Lower leg skin (tissue), 4 donors: ENCODE results near the gene AP5Z1. TPM values are rescaled to one million over a fixed set of nuclear protein-coding genes. Genes with fewer than 3 reads are reported as not detected.

Source experiments
- DNase-seq, 2 donors: peaks; one replicate each; pipeline ENCODE4 v3.0.0-alpha.2; 2019; ENCODE audit warnings: low spot score in 2 of 2
- H3K4me3 ChIP-seq: fragments of 200-600 bp; sonication (generic); 2 replicates; pipeline ENCODE4 v1.5.1; 2017; ENCODE audit warnings: mild to moderate bottlenecking, low read depth; ENCODE audit not compliant: poor library complexity, severe bottlenecking
- POLR2A ChIP-seq, 2 donors: fragments of 450-650 bp; IDR thresholded peaks; one replicate each; pipeline ENCODE4 v1.6.1; 2016 to 2017; ENCODE audit warnings: antibody characterized with exemption in 2 of 2, mild to moderate bottlenecking in 1 of 2, moderate library complexity in 1 of 2
- WGBS, 2 donors: methylation state at CpG; one replicate each; pipeline ENCODE4 v1.1.5; 2018; 5-methylcytosine and 5-hydroxymethylcytosine counted together
- intact Hi-C: fragments of 100-400 bp; cut with DNase I; formaldehyde crosslinking; loops from one replicate; pipeline ENCODE4 v1.15.0; 2023; ENCODE audit warnings: low total_unique reads
- total RNA-seq, 4 donors: library from RNA; depleted of rRNA; stranded (reverse); fragments of >200 nt; gene quantifications; one replicate each; pipeline ENCODE4 v1.1.0, GENCODE V29; 2016
- TF ChIP-seq, protein P1 (sequence below), 3 donors: fragments of 450-650 bp; IDR thresholded peaks; one replicate each; pipeline ENCODE4 v1.5.1; 2016; ENCODE audit warnings: antibody characterized with exemption in 3 of 3, mild to moderate bottlenecking in 3 of 3, moderate library complexity in 2 of 3

The AP5Z1 gene
- total RNA-seq, 4 donors from 2014 or later: 43.1 to 87.4 (median 61.3) TPM

DNA sequence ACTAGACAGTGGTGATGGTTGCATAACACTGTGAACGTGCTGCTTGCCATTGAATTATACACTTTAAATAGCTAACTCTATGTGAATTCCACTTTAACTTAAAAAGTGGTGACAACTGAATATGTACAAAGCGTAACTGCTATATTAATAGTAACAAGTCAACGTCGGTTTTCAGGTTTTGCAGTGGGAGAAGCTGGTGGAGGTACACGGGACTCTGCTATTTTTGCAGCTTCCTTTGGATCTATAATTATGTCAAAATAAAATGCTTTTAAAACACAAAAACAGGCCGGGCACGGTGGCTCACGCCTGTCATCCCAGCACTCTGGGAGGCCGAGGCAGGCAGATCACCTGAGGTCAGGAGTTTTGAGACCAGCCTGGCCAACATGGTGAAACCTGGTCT is 21.0 kb downstream of the AP5Z1 start:
- TF ChIP-seq, protein P1, sequence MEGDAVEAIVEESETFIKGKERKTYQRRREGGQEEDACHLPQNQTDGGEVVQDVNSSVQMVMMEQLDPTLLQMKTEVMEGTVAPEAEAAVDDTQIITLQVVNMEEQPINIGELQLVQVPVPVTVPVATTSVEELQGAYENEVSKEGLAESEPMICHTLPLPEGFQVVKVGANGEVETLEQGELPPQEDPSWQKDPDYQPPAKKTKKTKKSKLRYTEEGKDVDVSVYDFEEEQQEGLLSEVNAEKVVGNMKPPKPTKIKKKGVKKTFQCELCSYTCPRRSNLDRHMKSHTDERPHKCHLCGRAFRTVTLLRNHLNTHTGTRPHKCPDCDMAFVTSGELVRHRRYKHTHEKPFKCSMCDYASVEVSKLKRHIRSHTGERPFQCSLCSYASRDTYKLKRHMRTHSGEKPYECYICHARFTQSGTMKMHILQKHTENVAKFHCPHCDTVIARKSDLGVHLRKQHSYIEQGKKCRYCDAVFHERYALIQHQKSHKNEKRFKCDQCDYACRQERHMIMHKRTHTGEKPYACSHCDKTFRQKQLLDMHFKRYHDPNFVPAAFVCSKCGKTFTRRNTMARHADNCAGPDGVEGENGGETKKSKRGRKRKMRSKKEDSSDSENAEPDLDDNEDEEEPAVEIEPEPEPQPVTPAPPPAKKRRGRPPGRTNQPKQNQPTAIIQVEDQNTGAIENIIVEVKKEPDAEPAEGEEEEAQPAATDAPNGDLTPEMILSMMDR (IDR thresholded peaks at IDR 0.05): no peak
- no peak for TF ChIP-seq POLR2A (IDR thresholded peaks at IDR 0.05)
- no peak overlapping the region for H3K4me3 ChIP-seq
- DNase-seq: no peak
- intact Hi-C loops: no loop called here
- WGBS, 2 donors: 83 to 90% methylated on average over 9 of the region's 9 CpGs

DNA sequence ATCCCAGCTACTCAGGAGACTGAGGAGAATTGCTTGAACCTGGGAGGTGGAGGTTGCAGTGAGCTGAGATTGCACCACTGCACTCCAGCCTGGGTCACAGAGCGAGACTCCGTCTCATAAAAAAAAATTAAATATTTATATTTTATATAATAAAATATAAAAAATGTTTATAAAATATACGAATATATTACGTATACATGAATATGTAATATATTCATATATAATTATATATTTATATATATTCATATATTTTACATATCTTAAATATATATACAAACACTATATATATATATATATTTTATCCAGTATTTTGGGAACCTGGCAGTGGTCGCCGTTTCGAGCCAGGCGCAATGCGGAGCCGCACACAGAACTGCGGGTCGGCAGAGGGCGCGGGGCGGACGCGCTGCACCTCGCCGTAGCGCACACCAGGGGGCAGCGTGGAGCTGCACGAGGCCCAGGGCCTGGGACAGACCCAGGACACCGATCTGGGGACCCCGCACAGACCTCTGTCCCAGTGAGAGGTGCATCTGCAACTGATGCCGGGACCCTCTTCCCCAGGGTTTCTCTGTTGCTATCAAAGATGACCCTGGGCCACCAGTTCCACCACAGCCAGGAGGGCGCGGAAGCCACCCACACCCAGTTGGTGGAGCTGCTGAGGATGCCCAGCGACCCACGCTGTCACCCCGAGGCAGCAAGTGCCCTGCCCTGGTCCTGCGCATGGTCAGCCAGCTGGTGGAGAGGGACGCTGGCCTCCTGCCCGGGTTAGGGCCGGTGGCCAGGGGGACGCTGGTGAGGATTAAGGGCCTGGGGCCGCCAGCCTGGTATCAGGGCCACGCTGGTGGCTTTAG is 22.7 kb downstream of the AP5Z1 start:
- TF ChIP-seq, protein P1 (IDR thresholded peaks at IDR 0.05): peak in 1 of 3 donors; percentile 17
- TF ChIP-seq POLR2A (IDR thresholded peaks at IDR 0.05): no peak
- DNase-seq: no peak
- WGBS, 2 donors: 34 to 41% methylated on average over 28 to 37 of the region's 37 CpGs
- no peak overlapping the region for H3K4me3 ChIP-seq
- intact Hi-C loops: no loop called here

DNA sequence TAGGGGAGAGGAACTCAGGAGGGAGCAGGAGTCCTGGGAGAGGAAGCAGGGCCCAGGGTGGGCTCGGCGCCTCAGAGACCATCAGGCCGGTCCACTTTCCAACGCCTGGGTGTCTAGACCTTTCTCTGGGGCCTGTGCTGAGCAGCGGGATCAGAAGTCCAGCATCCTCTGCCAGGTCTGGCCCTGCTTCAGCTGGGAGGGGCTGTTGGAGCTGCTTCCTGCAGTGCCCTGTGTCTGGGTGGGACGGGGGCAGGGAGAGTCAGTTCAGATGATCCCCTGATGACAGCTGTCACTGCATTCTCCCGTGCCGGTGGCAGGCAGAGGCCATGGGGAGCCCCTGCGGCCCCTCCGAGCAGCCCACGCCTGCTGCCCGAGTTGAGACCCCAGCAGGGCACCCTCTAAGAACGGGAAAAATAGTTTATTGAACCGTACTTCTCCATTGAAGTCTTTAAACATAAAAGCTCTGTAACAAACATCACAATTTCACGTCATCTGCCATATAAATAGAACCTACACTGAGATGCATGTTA is 23.3 kb downstream of the AP5Z1 start:
- intact Hi-C loops: no loop called here
- WGBS, 2 donors: 64 to 71% methylated on average over 14 to 15 of the region's 15 CpGs
- no peak overlapping the region for H3K4me3 ChIP-seq
- no peak for DNase-seq
- TF ChIP-seq, protein P1 (IDR thresholded peaks at IDR 0.05): no peak
- no peak for TF ChIP-seq POLR2A (IDR thresholded peaks at IDR 0.05)

DNA sequence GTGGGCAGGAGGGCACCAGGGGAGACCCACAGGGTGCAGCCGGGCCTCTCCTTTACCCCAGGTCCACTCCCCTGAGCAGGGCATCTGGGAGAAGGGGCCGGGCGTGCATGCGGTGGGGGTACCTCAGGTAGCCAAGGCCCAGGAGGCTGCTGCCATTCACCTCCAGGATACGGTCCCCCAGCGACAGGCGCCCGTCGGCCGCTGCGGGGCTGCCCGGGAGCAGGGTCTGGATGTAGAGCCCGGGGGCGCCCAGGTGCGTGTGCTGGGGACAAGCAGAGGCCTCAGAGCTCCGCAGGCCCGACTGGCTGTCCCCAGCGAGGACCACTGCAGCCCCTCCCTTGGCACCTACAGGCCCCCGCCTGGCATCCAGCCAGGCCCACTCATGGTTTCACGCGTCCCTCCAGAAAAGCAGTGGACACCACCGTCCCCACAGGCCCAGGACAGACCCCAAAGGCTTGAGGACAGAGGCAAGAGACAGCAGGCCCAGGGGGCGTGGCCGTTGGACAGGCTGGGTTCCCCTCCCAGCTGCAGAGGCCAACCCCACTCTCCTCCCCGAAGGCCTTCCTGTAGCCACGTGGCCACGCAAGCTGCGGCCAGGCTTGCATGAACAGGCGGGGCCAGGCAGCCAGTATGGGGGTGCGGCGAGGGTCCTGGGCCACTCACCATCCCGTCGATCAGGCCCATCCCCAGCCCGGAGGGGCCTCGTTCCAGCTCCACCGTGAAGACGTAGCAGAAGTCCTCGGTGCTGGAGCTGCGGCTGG is 24.3 kb downstream of the AP5Z1 start:
- no peak for DNase-seq
- WGBS, 2 donors: 64 to 82% methylated on average over 3 to 25 of the region's 39 CpGs
- intact Hi-C loops: loop anchor here (10.0 kb wide), 1 partner anchor 85 kb away; the partner anchor contains the start of gene RADIL
- H3K4me3 ChIP-seq: no peak overlapping the region
- TF ChIP-seq POLR2A (IDR thresholded peaks at IDR 0.05): no peak
- TF ChIP-seq, protein P1 (IDR thresholded peaks at IDR 0.05): no peak

DNA sequence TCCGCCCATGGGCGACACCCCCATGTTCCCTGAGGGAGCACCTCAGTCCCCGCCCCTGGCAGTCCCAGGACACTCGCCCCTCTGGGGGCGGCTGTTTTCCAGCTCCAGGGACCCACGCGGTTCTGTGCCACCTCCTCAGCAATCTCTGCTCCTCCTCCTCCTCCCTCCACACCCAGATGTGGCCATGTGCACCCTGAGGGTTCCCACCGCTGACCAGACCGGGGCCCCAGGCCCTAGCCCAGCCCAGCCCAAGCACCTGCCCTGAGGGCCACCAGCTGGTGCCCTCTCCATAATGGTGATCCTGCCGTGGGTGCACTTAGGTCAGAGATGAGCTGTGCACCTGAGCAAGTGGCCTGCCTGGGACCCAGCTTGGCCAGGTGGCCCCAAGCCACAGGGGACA is 25.1 kb downstream of the AP5Z1 start:
- intact Hi-C loops: loop anchor here (10.0 kb wide), 1 partner anchor 84 kb away; the partner anchor contains the start of gene RADIL
- H3K4me3 ChIP-seq: no peak overlapping the region
- no peak for DNase-seq
- WGBS, 2 donors: 60 to 88% methylated on average over 8 to 9 of the region's 10 CpGs
- TF ChIP-seq, protein P1 (IDR thresholded peaks at IDR 0.05): no peak
- no peak for TF ChIP-seq POLR2A (IDR thresholded peaks at IDR 0.05)
